Tibial nerve (tissue), 3 donors: Measurements from ENCODE around the gene DMD.

ENCODE experiments used
- EP300 ChIP-seq, 2 donors: sonication (generic); formaldehyde crosslinking; IDR thresholded peaks; one replicate each; pipeline ENCODE4 v1.6.1; 2017; ENCODE audit warnings: antibody characterized with exemption in 2 of 2, mild to moderate bottlenecking in 1 of 2
- POLR2A ChIP-seq, 2 donors: fragments of 450-650 bp; IDR thresholded peaks; one replicate each; pipeline ENCODE4 v1.6.1; 2017; ENCODE audit warnings: antibody characterized with exemption in 2 of 2, mild to moderate bottlenecking in 2 of 2, moderate library complexity in 2 of 2

GRCh38 chrX:32618154-32618553 is 593.2 kb downstream of the DMD start:
- TF ChIP-seq EP300 (IDR thresholded peaks at IDR 0.05) (no peak), POLR2A (IDR thresholded peaks at IDR 0.05) (no peak)
